ENCODE data around the gene ZNF606.

- TF ChIP-seq CTCF (IDR thresholded peaks at IDR 0.05): no peak
- TF ChIP-seq POLR2A (IDR thresholded peaks at IDR 0.05): no peak
Measured at GRCh38 chr19:58042495-58043340, 40.1 kb upstream of the ZNF606 start.

All from uterus (tissue), 2 donors.